Measurements from ENCODE around the gene ERC2. TPM values are rescaled to one million over a fixed set of nuclear protein-coding genes. Genes with fewer than 3 reads are reported as not detected.

The ERC2 gene
- total RNA-seq, 2 donors from 2014 or later, result 0.21 to 0.30 TPM

DNA sequence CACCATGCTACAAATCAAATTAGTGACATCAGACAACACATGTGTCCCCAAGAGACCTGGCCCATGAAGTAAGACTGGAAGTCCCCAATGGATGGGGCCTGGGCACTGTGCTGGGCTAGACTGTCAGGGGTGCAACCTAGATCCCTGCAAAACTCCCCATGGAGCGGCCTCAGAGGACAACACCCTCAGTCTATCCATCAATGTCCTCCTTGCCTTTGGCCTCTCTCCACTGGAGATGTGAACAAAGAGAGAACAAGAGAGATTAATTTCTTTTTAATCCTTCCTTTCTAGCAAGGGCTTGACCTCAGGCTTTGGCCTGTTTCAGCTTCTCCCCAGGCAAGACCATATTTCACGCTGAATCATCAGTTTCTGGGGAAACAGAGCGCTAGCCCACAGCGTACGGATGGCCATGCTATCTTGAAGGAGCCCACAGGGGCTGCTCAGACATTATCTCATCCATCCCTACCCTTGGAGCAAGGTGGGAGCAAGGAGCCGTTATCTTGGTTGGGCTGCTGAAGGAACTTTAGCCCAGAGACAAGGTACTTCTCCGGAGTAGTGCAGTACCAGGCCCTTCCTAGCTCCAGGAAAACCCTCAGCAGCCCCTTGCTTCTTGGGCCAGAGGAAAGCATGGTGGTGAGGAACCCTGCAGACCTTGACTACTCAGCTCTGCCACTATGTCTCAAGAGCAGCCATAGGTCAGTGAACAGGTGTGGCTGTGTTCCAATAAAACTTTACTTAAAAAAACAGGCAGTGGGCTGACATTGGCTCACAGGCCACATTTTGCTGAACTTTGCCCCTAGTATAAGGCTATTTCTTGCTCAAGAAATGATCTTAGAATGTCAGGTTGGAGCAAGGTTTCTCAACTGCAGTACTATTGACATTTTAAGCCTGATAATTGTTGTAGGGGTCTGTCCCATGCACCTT lies 908.5 kb downstream of the ERC2 start:
- H3K36me3 ChIP-seq, result no peaks in the 10 kb centered on the region
- no peak overlapping the region for H3K27ac ChIP-seq
- no peaks in the 10 kb centered on the region for H3K27me3 ChIP-seq
- no peak for DNase-seq
- H3K9ac ChIP-seq (ENCODE audit: low read depth in 2 of 2, low read length in 2 of 2), result no peak overlapping the region
- TF ChIP-seq, protein P1, sequence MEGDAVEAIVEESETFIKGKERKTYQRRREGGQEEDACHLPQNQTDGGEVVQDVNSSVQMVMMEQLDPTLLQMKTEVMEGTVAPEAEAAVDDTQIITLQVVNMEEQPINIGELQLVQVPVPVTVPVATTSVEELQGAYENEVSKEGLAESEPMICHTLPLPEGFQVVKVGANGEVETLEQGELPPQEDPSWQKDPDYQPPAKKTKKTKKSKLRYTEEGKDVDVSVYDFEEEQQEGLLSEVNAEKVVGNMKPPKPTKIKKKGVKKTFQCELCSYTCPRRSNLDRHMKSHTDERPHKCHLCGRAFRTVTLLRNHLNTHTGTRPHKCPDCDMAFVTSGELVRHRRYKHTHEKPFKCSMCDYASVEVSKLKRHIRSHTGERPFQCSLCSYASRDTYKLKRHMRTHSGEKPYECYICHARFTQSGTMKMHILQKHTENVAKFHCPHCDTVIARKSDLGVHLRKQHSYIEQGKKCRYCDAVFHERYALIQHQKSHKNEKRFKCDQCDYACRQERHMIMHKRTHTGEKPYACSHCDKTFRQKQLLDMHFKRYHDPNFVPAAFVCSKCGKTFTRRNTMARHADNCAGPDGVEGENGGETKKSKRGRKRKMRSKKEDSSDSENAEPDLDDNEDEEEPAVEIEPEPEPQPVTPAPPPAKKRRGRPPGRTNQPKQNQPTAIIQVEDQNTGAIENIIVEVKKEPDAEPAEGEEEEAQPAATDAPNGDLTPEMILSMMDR (IDR thresholded peaks at IDR 0.05), result no peak
- H3K9me3 ChIP-seq, result no peaks in the 10 kb centered on the region
- intact Hi-C loops (cut with DNase I), result no loop called here
- no peaks in the 10 kb centered on the region for H3K4me1 ChIP-seq
- H3K4me3 ChIP-seq, result no peak overlapping the region

DNA sequence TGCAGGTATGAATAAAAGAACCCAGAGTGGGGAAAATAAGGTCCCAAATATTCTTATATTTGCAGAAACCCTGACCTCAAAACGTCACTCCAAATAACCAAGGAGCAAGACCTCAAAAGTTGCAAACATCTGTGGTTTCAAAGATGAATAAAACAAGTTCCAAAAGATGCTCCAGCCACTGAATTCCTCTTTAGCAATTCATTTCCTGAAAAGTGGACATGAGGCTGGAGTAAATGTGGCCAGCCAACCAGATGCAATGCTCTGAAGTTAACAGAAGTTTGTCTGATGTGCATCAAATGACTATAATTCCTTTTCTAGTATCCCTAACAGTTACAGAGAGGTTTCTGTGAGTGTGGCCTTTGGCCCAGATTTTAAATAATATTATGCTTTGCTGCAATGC lies 910.0 kb downstream of the ERC2 start:
- TF ChIP-seq, protein P1 (IDR thresholded peaks at IDR 0.05), result no peak
- intact Hi-C loops (cut with DNase I), result no loop called here
- DNase-seq, result no peak
- Histone ChIP-seq H3K27me3 (no peaks in the 10 kb centered on the region), H3K9me3 (no peaks in the 10 kb centered on the region), H3K36me3 (no peaks in the 10 kb centered on the region), H3K9ac (ENCODE audit: low read depth in 2 of 2, low read length in 2 of 2) (no peak overlapping the region), H3K27ac (no peak overlapping the region), H3K4me3 (no peak overlapping the region), H3K4me1 (no peaks in the 10 kb centered on the region)

DNA sequence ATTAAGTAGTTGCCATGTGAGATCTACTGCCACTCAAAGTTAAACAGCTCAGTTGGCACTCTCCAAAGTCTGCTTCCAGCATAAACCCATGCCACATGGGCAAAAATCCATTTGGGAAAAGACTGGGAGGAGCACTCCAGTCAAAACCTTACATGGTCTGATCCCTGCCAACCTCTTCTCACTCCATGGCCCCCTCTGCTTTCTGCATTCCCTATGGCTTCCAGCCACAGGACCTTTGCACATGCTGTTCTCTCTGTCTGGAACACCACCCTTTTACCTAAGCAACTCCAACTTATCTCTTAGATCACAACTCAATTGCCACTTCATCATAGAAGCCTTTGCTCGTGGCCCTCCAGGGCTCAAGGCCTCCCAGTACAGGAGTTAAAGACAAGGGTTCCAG lies 910.7 kb downstream of the ERC2 start:
- intact Hi-C loops (cut with DNase I), result no loop called here
- TF ChIP-seq, protein P1 (IDR thresholded peaks at IDR 0.05), result no peak
- no peak for DNase-seq

DNA sequence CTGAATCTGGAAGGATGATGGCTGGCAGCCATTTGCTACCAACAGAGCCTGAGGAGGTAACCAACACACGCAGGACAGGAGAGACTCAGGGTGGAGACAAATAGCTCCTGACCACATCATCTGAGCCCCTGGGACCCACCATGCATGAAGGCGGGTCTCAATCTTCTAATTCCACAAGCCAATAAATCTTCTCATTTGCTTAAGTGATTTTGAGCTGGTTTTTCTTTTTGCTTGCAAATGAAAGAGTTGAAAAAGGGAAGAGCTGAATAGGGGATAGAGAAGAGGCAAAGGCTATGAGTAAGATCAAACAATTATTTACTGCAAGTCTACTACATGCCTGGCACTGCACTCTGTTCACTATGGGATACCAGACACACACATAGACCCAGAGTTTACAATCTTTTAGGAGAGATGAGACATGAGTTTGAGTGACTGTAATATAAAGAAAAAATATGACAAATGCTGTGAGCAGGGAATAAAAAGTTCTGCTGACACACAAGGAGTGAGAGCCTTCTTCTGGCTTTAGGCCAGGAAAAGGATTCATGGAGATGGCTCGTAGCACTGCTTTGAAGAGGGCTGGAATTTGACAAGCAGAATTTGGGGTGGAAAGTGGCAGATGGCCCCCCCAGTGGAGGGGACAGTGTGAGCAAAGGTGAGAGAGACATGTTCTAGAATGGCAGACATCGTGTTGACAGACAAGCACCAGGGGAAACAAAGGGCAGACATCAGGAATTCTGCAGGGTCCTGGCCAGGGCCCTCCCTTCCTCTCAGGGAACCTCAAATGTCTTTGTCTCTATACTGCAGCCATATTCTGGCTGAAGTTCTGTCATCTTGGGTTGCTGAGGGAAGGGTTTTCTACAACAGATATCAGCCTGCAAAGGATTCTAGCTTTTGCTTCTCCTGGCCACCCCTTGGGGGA lies 911.4 kb downstream of the ERC2 start:
- Histone ChIP-seq H3K36me3 (no peaks in the 10 kb centered on the region), H3K4me1 (no peaks in the 10 kb centered on the region), H3K4me3 (no peak overlapping the region), H3K27me3 (no peaks in the 10 kb centered on the region), H3K27ac (no peak overlapping the region), H3K9ac (ENCODE audit: low read depth in 2 of 2, low read length in 2 of 2) (no peak overlapping the region), H3K9me3 (no peaks in the 10 kb centered on the region)
- DNase-seq, result no peak
- TF ChIP-seq, protein P1 (IDR thresholded peaks at IDR 0.05), result no peak
- intact Hi-C loops (cut with DNase I), result no loop called here

More for the DNA sequence above, 910.7 kb downstream of the ERC2 start:
- H3K4me3 ChIP-seq, result no peak overlapping the region
- no peaks in the 10 kb centered on the region for H3K36me3 ChIP-seq
- no peaks in the 10 kb centered on the region for H3K9me3 ChIP-seq
- H3K27me3 ChIP-seq, result no peaks in the 10 kb centered on the region
- H3K9ac ChIP-seq (ENCODE audit: low read depth in 2 of 2, low read length in 2 of 2), result no peak overlapping the region
- H3K4me1 ChIP-seq, result no peaks in the 10 kb centered on the region
- H3K27ac ChIP-seq, result no peak overlapping the region

DNA sequence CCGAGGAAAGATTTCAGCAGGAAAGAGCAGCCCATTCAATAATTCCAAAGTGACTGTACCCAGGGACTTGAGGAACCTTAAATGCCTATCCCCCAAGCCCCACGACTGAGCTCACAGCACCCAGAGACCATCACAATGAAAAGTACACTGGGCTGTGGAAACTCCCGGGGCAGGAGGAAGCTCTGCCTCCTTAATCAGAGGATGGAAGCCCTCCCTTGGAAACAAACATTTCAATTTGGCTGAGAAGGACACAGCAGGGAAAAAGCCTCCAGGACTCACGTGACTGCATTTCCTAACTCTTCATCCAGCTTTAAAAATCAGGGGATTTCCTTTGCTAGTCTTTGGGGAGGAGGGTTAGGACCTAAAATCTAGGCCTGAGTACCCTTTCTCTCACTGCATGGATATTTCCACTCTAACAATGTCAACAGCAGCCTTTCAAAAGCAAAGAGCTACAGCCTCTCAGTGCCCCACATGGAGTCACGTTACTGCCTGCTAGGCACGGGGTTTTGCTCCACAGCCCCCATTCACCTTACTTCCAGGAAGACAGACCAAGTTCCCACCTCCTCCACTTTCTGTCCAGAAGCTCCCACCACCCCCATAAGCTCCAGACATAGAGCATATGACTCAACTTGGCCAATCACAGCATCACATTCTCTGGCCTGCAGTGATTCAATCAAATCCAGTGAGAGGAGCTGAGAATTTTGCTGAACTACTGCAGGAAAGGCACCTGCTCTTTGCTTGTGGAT lies 912.2 kb downstream of the ERC2 start:
- no peaks in the 10 kb centered on the region for H3K27me3 ChIP-seq
- H3K9me3 ChIP-seq, result no peaks in the 10 kb centered on the region
- intact Hi-C loops (cut with DNase I), result no loop called here
- H3K9ac ChIP-seq (ENCODE audit: low read depth in 2 of 2, low read length in 2 of 2), result no peak overlapping the region
- no peaks in the 10 kb centered on the region for H3K4me1 ChIP-seq
- no peak for DNase-seq
- H3K27ac ChIP-seq, result no peak overlapping the region
- no peaks in the 10 kb centered on the region for H3K36me3 ChIP-seq
- TF ChIP-seq, protein P1 (IDR thresholded peaks at IDR 0.05), result no peak
- H3K4me3 ChIP-seq, result no peak overlapping the region
